ENCODE data around the gene SLC3A2. TPM values are rescaled to one million over a fixed set of nuclear protein-coding genes. Genes with fewer than 3 reads are reported as not detected.

The SLC3A2 gene
- total and polyA plus RNA-seq, 2 of the 13 experiments (the other 11 are each of a cell fraction or from before 2014, with no cell fraction given), result 213 to 226 TPM

- TF ChIP-seq TRAFD1 (CRISPR knock-in tag; IDR thresholded peaks at IDR 0.05; ENCODE audit: borderline replicate concordance) (no peak; the same call in 1 of the 2 replicates), SMARCE1 (IDR thresholded peaks at IDR 0.05; ENCODE audit: borderline replicate concordance) (no peak), SMAD9 (CRISPR knock-in tag; IDR thresholded peaks at IDR 0.05) (0 out of 2 replicates have a peak, but pooled peaks have one; percentile 30), AKAP8 (CRISPR knock-in tag; IDR thresholded peaks at IDR 0.05) (peak; percentile 31; the same call in 1 of the 2 replicates), U2AF1 (optimal IDR thresholded peaks at IDR 0.05; ENCODE audit: low read depth, low read length) (peak; percentile 89), FOXP1 (IDR thresholded peaks at IDR 0.05) (no peak), FOXP1 (CRISPR knock-in tag; IDR thresholded peaks at IDR 0.05) (peak; percentile 51; the same call in 1 of the 2 replicates), ZNF614 (CRISPR knock-in tag; IDR thresholded peaks at IDR 0.05; ENCODE audit: borderline replicate concordance) (peak; percentile 67; the same call in 1 of the 2 replicates), FOXP4 (CRISPR knock-in tag; IDR thresholded peaks at IDR 0.05) (peak; percentile 46; the same call in 1 of the 2 replicates), RFXANK (CRISPR knock-in tag; IDR thresholded peaks at IDR 0.05) (no peak; the same call in 1 of the 2 replicates), NFIC (IDR thresholded peaks at IDR 0.05; ENCODE audit: low read length) (peak; percentile 32; the same call in 1 of the 2 replicates), SRSF9 (IDR thresholded peaks at IDR 0.05; ENCODE audit: borderline replicate concordance, insufficient read depth, low read depth, low read length, poor library complexity, severe bottlenecking) (no peak), SMAD1 (CRISPR knock-in tag; IDR thresholded peaks at IDR 0.05; ENCODE audit: borderline replicate concordance, low read depth) (peak; percentile 28; the same call in 1 of the 2 replicates), HNRNPLL (IDR thresholded peaks at IDR 0.05; ENCODE audit: low read depth, low read length, poor library complexity, severe bottlenecking) (peak; percentile 94), NBN (conservative IDR thresholded peaks at IDR 0.05) (no peak), ZNF33A (CRISPR knock-in tag; IDR thresholded peaks at IDR 0.05; ENCODE audit: borderline replicate concordance) (no peak), TARDBP (CRISPR knock-in tag; IDR thresholded peaks at IDR 0.05) (peak; percentile 72; the same call in 1 of the 2 replicates), PLRG1 (conservative IDR thresholded peaks at IDR 0.05) (no peak), POLR2G (IDR thresholded peaks at IDR 0.05; ENCODE audit: low read depth, low read length) (peak; percentile 93), HNF4G (IDR thresholded peaks at IDR 0.05; ENCODE audit: borderline replicate concordance, low read depth, low read length) (no peak), HNF4G (CRISPR knock-in tag; IDR thresholded peaks at IDR 0.05; ENCODE audit: borderline replicate concordance, low read depth) (0 out of 2 replicates have a peak, but pooled peaks have one; percentile 69), NFE2L2 (IDR thresholded peaks at IDR 0.05; ENCODE audit: low read length) (no peak), REPIN1 (CRISPR knock-in tag; IDR thresholded peaks at IDR 0.05; ENCODE audit: borderline replicate concordance, low read depth) (no peak; the same call in 1 of the 2 replicates)
- TF ChIP-seq, protein P1, sequence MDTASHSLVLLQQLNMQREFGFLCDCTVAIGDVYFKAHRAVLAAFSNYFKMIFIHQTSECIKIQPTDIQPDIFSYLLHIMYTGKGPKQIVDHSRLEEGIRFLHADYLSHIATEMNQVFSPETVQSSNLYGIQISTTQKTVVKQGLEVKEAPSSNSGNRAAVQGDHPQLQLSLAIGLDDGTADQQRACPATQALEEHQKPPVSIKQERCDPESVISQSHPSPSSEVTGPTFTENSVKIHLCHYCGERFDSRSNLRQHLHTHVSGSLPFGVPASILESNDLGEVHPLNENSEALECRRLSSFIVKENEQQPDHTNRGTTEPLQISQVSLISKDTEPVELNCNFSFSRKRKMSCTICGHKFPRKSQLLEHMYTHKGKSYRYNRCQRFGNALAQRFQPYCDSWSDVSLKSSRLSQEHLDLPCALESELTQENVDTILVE (CRISPR knock-in tag; IDR thresholded peaks at IDR 0.05), result no peak
- TF ChIP-seq, protein P2, sequence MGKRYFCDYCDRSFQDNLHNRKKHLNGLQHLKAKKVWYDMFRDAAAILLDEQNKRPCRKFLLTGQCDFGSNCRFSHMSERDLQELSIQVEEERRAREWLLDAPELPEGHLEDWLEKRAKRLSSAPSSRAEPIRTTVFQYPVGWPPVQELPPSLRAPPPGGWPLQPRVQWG (CRISPR knock-in tag; IDR thresholded peaks at IDR 0.05; ENCODE audit: borderline replicate concordance, low read depth), result no peak
Measured at GRCh38 chr11:62839050-62839945, 41.4 kb upstream of the SLC3A2 start, which contains the start of gene WDR74 (continued).
